ENCODE results near the gene ZFYVE28. TPM values are rescaled to one million over a fixed set of nuclear protein-coding genes. Genes with fewer than 3 reads are reported as not detected.

The ZFYVE28 gene
- total and polyA plus RNA-seq, 2 of the 8 experiments (the other 6 are each of a cell fraction or from before 2014, with no cell fraction given), result 1.7 to 4.9 TPM

DNA sequence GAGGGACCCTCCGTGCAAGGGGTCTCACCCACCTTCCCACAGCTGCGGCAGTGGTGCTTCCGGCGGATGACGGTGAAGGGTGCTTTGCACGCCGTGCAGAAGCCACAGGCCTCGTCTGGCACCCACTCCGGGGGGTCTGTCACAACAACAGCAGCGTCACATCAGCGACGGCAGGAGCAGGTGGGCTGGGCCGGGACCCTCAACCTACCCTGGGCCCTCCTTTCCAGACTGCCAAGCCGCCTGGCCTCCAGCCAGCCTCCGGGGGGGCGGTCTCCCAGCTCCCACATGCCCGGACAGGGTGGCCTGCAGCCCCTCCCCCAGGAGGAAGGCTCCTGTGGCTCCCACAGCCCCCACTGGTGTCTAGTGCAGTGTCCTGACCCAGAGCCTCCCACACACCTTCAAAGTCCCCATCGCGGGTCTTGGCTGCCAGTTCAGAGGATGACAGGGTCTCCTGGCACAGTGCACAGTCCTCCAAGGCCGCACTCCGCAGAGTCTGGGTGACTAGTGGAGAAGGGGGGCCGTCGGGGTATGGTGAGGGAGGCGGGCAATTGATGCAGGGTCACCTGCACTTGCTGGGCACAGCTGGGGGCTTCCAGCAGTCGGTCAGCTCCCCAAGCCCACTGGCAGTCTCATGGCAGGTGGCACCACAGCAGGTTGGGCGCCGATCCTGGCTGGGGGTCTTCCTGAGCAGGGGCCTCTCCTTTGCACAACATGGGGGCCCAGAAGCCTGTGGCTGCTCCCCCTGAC, 147.0 kb downstream of the ZFYVE28 start:
- Histone ChIP-seq H2BK5ac (ENCODE audit: low read depth, low read length) (no peak overlapping the region), H3K14ac (ENCODE audit: insufficient read length) (no peak overlapping the region), H3K4me3 (ENCODE audit: extremely low read depth in 1 of 4, insufficient read depth in 2 of 4, low read depth in 3 of 4, low read length in 4 of 4) (no peak overlapping the region), H2BK15ac (ENCODE audit: low read length) (no peak overlapping the region), H4K8ac (ENCODE audit: extremely low read depth, insufficient read depth, low read length) (no peak overlapping the region), H3K9ac (replicated peaks in 1 of 4; ENCODE audit: extremely low read depth in 1 of 4, low read depth in 3 of 4, low read length in 3 of 4) (no peak overlapping the region), H3K9me3 (ENCODE audit: insufficient read depth in 2 of 2, low read depth in 1 of 2, low read length in 1 of 2) (no peaks in the 10 kb centered on the region), H3K79me2 (ENCODE audit: control insufficient read depth in 1 of 2, insufficient read depth in 2 of 2, low read length in 2 of 2) (no peaks in the 10 kb centered on the region), H3K23ac (ENCODE audit: insufficient read length) (no peak overlapping the region), H3K4me1 (replicated peaks in 1 of 4; ENCODE audit: control insufficient read depth in 3 of 4, insufficient read depth in 4 of 4, low read length in 3 of 4) (peaks cover 0 to 10% (median 7%) of the 10 kb centered on the region in 4 experiments; a peak in 5 of 7 replicates), H4K91ac (replicated peaks; ENCODE audit: insufficient read length, low read length) (no peak overlapping the region), H3K27ac (ENCODE audit: low read depth, low read length) (no peak overlapping the region), H3K27me3 (replicated peaks in 1 of 4; ENCODE audit: control insufficient read depth in 3 of 4, extremely low read depth in 1 of 4, insufficient read depth in 3 of 4, low read length in 3 of 4) (no peaks in the 10 kb centered on the region), H3K79me1 (ENCODE audit: low read depth, low read length) (no peaks in the 10 kb centered on the region), H2BK12ac (ENCODE audit: low read depth, low read length) (no peak overlapping the region), H2AFZ (ENCODE audit: low read length) (no peak overlapping the region), H3K23me2 (ENCODE audit: low read depth, low read length) (no peaks in the 10 kb centered on the region), H2BK120ac (replicated peaks; ENCODE audit: low read depth, low read length) (no peak overlapping the region), H2AK5ac (ENCODE audit: low read depth, low read length) (no peak overlapping the region), H2BK20ac (ENCODE audit: low read length) (no peak overlapping the region), H4K5ac (ENCODE audit: insufficient read length, low read depth, low read length) (no peak overlapping the region), H3K4ac (replicated peaks; ENCODE audit: insufficient read length, low read depth, low read length) (no peak overlapping the region), H3K4me2 (ENCODE audit: insufficient read depth in 1 of 2, low read depth in 2 of 2, low read length in 2 of 2) (no peak overlapping the region), H3K18ac (ENCODE audit: extremely low read depth, low read length) (no peak overlapping the region), H3K56ac (replicated peaks; ENCODE audit: insufficient read length, low read depth, low read length) (no peak overlapping the region), H4K20me1 (replicated peaks in 1 of 2; ENCODE audit: control insufficient read depth in 1 of 2, insufficient read depth in 2 of 2, low read length in 2 of 2) (peaks cover 0 to 1% of the 10 kb centered on the region in 2 experiments), H3K36me3 (ENCODE audit: control insufficient read depth in 2 of 4, insufficient read depth in 4 of 4, low read length in 3 of 4) (no peaks in the 10 kb centered on the region)
- ChIA-PET POLR2A (ENCODE audit: partially characterized antibody) (no interaction called here), CTCF (ENCODE audit: partially characterized antibody) (interaction anchor here (1.5 kb wide), 1 partner anchor 21 kb away, joined by 4 read pairs; no protein-coding TSS in a partner anchor)
- FAIRE-seq (no peak), DNase-seq (ENCODE audit: low read depth in 1 of 2, low spot score in 2 of 2) (no peak)
- TF ChIP-seq, protein P1, sequence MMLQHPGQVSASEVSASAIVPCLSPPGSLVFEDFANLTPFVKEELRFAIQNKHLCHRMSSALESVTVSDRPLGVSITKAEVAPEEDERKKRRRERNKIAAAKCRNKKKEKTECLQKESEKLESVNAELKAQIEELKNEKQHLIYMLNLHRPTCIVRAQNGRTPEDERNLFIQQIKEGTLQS (IDR thresholded peaks at IDR 0.05; ENCODE audit: insufficient read depth, low read depth, low read length), result no peak
- TF ChIP-seq CEBPB (IDR thresholded peaks at IDR 0.05; ENCODE audit: low read depth, low read length), result no peak
- no peak for TF ChIP-seq ASH2L (IDR thresholded peaks at IDR 0.05; ENCODE audit: low read length)
- TF ChIP-seq USF2 (IDR thresholded peaks at IDR 0.05; ENCODE audit: low read length), result no peak
- TF ChIP-seq RXRA (IDR thresholded peaks at IDR 0.05; ENCODE audit: insufficient read depth, low read depth, low read length), result no peak
- WGBS, 2 experiments (ENCODE audit: extremely low coverage in 1 of 2, insufficient coverage in 1 of 2, insufficient read length in 1 of 2, insufficient replicate concordance in 2 of 2, low coverage in 1 of 2, low lambda C conversion rate in 2 of 2, missing lambda C conversion rate in 1 of 2), result 91% methylated on average over 23 of the region's 27 CpGs; no CpG with 5 or more reads in 1 of the 2 experiments

Data from H1 (cell line).